HepG2 (cell line): ENCODE measurements around the gene DAZL. TPM values are rescaled to one million over a fixed set of nuclear protein-coding genes. Genes with fewer than 3 reads are reported as not detected.

ENCODE experiments used
- CCDC6 ChIP-seq: sonication (generic); formaldehyde crosslinking; IDR thresholded peaks from 2 replicates; pipeline ENCODE4 v1.8.1; 2022; ENCODE audit warnings: mild to moderate bottlenecking, missing genetic modification reagents, moderate library complexity
- FOXA3 ChIP-seq: IDR thresholded peaks from 2 replicates; pipeline ENCODE4 v1.6.1; 2016; ENCODE audit warnings: missing genetic modification reagents, missing compliant biosample characterization
- GABPB1 ChIP-seq: IDR thresholded peaks from 2 replicates; pipeline ENCODE4 v1.6.1; 2016; ENCODE audit warnings: mild to moderate bottlenecking, missing genetic modification reagents, moderate library complexity, missing compliant biosample characterization
- HOXA3 ChIP-seq: sonication (generic); formaldehyde crosslinking; IDR thresholded peaks from 2 replicates; pipeline ENCODE4 v1.5.0; 2020; ENCODE audit warnings: missing genetic modification reagents
- KMT2B ChIP-seq: IDR thresholded peaks from 2 replicates; pipeline ENCODE4 v1.6.1; 2016; ENCODE audit warnings: missing genetic modification reagents, missing compliant biosample characterization
- LCORL ChIP-seq, 2 experiments: fragments of 450-650 bp in 1 of 2; sonication (generic) in 1 of 2; formaldehyde crosslinking in 1 of 2; IDR thresholded peaks; 2 replicates each; pipeline versions ENCODE4 v1.5.0 to v1.6.1; 2017 to 2020; ENCODE audit warnings: antibody characterized with exemption in 1 of 2, missing genetic modification reagents in 1 of 2
- MLLT10 ChIP-seq: sonication (generic); formaldehyde crosslinking; IDR thresholded peaks from 2 replicates; pipeline ENCODE4 v1.4.0; 2020; ENCODE audit warnings: missing genetic modification reagents
- NR2C2 ChIP-seq: sonication (generic); formaldehyde crosslinking; IDR thresholded peaks from 2 replicates; pipeline ENCODE4 v1.4.0; 2020; ENCODE audit warnings: missing genetic modification reagents, mild to moderate bottlenecking, moderate library complexity, borderline replicate concordance
- RAD21 ChIP-seq: fragments of 450-650 bp; formaldehyde crosslinking; IDR thresholded peaks from 2 replicates; pipeline ENCODE4 v1.5.0; 2020; ENCODE audit warnings: mild to moderate bottlenecking
- TCF12 ChIP-seq, 2 experiments: fragments of 450-650 bp in 1 of 2; sonication (generic) in 1 of 2; formaldehyde crosslinking in 1 of 2; IDR thresholded peaks; 2 replicates each; pipeline versions ENCODE4 v1.6.1 to v1.8.0; 2017 to 2022; ENCODE audit warnings: antibody characterized with exemption in 1 of 2, mild to moderate bottlenecking in 1 of 2, missing genetic modification reagents in 1 of 2, moderate library complexity in 1 of 2
- ZNF136 ChIP-seq: sonication (generic); formaldehyde crosslinking; IDR thresholded peaks from 2 replicates; pipeline ENCODE4 v1.8.1; 2022; ENCODE audit warnings: low read depth, mild to moderate bottlenecking, moderate library complexity, missing genetic modification reagents
- ZNF230 ChIP-seq: sonication (generic); formaldehyde crosslinking; IDR thresholded peaks from 2 replicates; pipeline ENCODE4 v1.4.0; 2020; ENCODE audit warnings: mild to moderate bottlenecking, missing genetic modification reagents
- ZNF234 ChIP-seq: sonication (generic); formaldehyde crosslinking; conservative IDR thresholded peaks from 2 replicates; pipeline ENCODE4 v1.5.1; 2020; ENCODE audit warnings: mild to moderate bottlenecking, missing genetic modification reagents
- ZNF432 ChIP-seq: sonication (generic); formaldehyde crosslinking; IDR thresholded peaks from 2 replicates; pipeline ENCODE4 v1.5.0; 2020; ENCODE audit warnings: missing genetic modification reagents, mild to moderate bottlenecking, borderline replicate concordance
- ZSCAN9 ChIP-seq: IDR thresholded peaks from 2 replicates; pipeline ENCODE4 v1.6.1; 2016; ENCODE audit warnings: borderline replicate concordance
- polyA plus RNA-seq, 8 experiments: library from polyadenylated mRNA; depleted of rRNA in 3 of 8; stranded (reverse) in 7 of 8; unstranded in 1 of 8; fragments of >200 nt; fragmentation: Illumina TruSeq in 4 of 8; extraction: Trizol in 4 of 8; gene quantifications; 2 replicates each; pipeline versions ENCODE4 v1.2.1 to v1.2.3, GENCODE V29; 2011 to 2016; ENCODE audit warnings: low read depth in 4 of 8, missing spikeins in 1 of 8, mixed read lengths in 1 of 8; ENCODE audit not compliant: insufficient read depth in 1 of 8
- total RNA-seq, 5 experiments: library from RNA; depleted of rRNA; stranded (reverse); fragments of >200 nt; fragmentation: Illumina TruSeq; extraction: Trizol; gene quantifications; 2 replicates each; pipeline ENCODE4 v1.2.3, GENCODE V29; 2016; ENCODE audit warnings: low read depth in 1 of 5
- TF ChIP-seq, protein P1 (sequence below): fragments of 450-650 bp; IDR thresholded peaks from 2 replicates; pipeline ENCODE4 v1.6.1; 2016
- TF ChIP-seq, protein P2 (sequence below): IDR thresholded peaks from 2 replicates; pipeline ENCODE4 v1.6.1; 2016
- TF ChIP-seq, protein P3 (sequence below): sonication (generic); formaldehyde crosslinking; IDR thresholded peaks from 2 replicates; pipeline ENCODE4 v1.9.0; 2021; ENCODE audit warnings: mild to moderate bottlenecking, missing genetic modification reagents
- TF ChIP-seq, protein P4 (sequence below): sonication (generic); formaldehyde crosslinking; IDR thresholded peaks from 2 replicates; pipeline ENCODE4 v1.4.0; 2020; ENCODE audit warnings: missing genetic modification reagents, borderline replicate concordance

DAZL gene
- total and polyA plus RNA-seq, 2 of the 13 experiments (the other 11 are each of a cell fraction or from before 2014, with no cell fraction given) = not detected

DNA sequence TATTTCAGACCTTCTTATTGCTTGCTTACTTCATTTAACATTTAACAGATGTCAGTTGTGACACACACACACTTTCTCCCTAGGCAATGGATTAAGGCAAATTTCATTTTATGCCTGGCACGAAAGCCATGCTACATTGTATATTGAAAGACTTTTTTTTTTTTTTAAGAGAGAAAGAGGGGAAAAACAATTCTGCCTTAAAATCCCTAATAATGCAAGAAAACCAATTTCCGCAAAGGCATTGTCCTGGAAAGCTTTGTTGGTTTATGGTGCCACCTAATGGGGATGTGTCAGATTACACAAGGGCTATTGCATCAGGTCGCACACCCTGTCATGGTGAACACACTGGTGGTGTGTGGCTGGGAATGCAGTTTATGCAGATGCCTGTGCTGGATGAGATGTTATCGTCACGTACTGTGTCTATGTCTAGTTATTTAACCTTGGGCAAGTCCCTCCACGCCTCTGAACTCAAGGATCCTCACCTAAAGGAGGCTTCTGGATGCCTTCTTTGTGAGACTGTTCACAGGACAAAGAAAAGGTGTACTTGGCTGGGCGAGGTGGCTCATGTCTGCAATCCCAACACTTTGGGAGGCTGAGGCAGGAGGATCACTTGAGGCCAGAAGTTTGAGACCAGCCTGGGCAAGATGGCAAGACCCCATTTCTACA, 54.4 kb downstream of the DAZL start (continued):
- TF ChIP-seq ZSCAN9 (CRISPR knock-in tag) (no peak), HOXA3 (no peak), ZNF234 (CRISPR knock-in tag) (no peak), ZNF230 (CRISPR knock-in tag) (no peak), RAD21 (CRISPR knock-in tag) (peak; percentile 86; the same call in 1 of the 2 replicates), KMT2B (CRISPR knock-in tag) (no peak), LCORL (IDR thresholded peaks at IDR 0.05) (no peak), LCORL (CRISPR knock-in tag; IDR thresholded peaks at IDR 0.05) (no peak), NR2C2 (CRISPR knock-in tag) (no peak), FOXA3 (CRISPR knock-in tag) (peak; percentile 65), TCF12 (IDR thresholded peaks at IDR 0.05) (no peak), TCF12 (CRISPR knock-in tag; IDR thresholded peaks at IDR 0.05) (no peak), ZNF432 (CRISPR knock-in tag) (no peak), GABPB1 (CRISPR knock-in tag) (0 out of 2 replicates have a peak, but pooled peaks have one; percentile 30), CCDC6 (CRISPR knock-in tag) (no peak), ZNF136 (CRISPR knock-in tag) (no peak), MLLT10 (CRISPR knock-in tag) (no peak)
- TF ChIP-seq, protein P1, sequence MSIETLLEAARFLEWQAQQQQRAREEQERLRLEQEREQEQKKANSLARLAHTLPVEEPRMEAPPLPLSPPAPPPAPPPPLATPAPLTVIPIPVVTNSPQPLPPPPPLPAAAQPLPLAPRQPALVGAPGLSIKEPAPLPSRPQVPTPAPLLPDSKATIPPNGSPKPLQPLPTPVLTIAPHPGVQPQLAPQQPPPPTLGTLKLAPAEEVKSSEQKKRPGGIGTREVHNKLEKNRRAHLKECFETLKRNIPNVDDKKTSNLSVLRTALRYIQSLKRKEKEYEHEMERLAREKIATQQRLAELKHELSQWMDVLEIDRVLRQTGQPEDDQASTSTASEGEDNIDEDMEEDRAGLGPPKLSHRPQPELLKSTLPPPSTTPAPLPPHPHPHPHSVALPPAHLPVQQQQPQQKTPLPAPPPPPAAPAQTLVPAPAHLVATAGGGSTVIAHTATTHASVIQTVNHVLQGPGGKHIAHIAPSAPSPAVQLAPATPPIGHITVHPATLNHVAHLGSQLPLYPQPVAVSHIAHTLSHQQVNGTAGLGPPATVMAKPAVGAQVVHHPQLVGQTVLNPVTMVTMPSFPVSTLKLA = no peak
- TF ChIP-seq, protein P2, sequence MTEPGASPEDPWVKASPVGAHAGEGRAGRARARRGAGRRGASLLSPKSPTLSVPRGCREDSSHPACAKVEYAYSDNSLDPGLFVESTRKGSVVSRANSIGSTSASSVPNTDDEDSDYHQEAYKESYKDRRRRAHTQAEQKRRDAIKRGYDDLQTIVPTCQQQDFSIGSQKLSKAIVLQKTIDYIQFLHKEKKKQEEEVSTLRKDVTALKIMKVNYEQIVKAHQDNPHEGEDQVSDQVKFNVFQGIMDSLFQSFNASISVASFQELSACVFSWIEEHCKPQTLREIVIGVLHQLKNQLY (CRISPR knock-in tag) = no peak
- TF ChIP-seq, protein P3, sequence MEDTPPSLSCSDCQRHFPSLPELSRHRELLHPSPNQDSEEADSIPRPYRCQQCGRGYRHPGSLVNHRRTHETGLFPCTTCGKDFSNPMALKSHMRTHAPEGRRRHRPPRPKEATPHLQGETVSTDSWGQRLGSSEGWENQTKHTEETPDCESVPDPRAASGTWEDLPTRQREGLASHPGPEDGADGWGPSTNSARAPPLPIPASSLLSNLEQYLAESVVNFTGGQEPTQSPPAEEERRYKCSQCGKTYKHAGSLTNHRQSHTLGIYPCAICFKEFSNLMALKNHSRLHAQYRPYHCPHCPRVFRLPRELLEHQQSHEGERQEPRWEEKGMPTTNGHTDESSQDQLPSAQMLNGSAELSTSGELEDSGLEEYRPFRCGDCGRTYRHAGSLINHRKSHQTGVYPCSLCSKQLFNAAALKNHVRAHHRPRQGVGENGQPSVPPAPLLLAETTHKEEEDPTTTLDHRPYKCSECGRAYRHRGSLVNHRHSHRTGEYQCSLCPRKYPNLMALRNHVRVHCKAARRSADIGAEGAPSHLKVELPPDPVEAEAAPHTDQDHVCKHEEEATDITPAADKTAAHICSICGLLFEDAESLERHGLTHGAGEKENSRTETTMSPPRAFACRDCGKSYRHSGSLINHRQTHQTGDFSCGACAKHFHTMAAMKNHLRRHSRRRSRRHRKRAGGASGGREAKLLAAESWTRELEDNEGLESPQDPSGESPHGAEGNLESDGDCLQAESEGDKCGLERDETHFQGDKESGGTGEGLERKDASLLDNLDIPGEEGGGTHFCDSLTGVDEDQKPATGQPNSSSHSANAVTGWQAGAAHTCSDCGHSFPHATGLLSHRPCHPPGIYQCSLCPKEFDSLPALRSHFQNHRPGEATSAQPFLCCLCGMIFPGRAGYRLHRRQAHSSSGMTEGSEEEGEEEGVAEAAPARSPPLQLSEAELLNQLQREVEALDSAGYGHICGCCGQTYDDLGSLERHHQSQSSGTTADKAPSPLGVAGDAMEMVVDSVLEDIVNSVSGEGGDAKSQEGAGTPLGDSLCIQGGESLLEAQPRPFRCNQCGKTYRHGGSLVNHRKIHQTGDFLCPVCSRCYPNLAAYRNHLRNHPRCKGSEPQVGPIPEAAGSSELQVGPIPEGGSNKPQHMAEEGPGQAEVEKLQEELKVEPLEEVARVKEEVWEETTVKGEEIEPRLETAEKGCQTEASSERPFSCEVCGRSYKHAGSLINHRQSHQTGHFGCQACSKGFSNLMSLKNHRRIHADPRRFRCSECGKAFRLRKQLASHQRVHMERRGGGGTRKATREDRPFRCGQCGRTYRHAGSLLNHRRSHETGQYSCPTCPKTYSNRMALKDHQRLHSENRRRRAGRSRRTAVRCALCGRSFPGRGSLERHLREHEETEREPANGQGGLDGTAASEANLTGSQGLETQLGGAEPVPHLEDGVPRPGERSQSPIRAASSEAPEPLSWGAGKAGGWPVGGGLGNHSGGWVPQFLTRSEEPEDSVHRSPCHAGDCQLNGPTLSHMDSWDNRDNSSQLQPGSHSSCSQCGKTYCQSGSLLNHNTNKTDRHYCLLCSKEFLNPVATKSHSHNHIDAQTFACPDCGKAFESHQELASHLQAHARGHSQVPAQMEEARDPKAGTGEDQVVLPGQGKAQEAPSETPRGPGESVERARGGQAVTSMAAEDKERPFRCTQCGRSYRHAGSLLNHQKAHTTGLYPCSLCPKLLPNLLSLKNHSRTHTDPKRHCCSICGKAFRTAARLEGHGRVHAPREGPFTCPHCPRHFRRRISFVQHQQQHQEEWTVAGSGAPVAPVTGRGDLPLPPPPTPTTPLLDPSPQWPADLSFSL (CRISPR knock-in tag) = no peak
- TF ChIP-seq, protein P4, sequence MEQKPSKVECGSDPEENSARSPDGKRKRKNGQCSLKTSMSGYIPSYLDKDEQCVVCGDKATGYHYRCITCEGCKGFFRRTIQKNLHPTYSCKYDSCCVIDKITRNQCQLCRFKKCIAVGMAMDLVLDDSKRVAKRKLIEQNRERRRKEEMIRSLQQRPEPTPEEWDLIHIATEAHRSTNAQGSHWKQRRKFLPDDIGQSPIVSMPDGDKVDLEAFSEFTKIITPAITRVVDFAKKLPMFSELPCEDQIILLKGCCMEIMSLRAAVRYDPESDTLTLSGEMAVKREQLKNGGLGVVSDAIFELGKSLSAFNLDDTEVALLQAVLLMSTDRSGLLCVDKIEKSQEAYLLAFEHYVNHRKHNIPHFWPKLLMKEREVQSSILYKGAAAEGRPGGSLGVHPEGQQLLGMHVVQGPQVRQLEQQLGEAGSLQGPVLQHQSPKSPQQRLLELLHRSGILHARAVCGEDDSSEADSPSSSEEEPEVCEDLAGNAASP (CRISPR knock-in tag) = 0 out of 2 replicates have a peak, but pooled peaks have one; percentile 19
